H1 (cell line): ENCODE measurements around the gene MS4A7. TPM values are rescaled to one million over a fixed set of nuclear protein-coding genes. Genes with fewer than 3 reads are reported as not detected.

Experiments
- CBX8 ChIP-seq: fragments of 300-800, 300-1000 bp; sonication (generic); IDR thresholded peaks from 2 replicates; pipeline ENCODE4 v1.7.1; 2016; ENCODE audit warnings: low read depth, low read length, borderline replicate concordance
- CHD2 ChIP-seq: IDR thresholded peaks from 2 replicates; pipeline ENCODE4 v1.6.1; 2012; ENCODE audit warnings: low read length, improper control_type of control experiment
- SUZ12 ChIP-seq: fragments of 200-600 bp; sonication (generic); IDR thresholded peaks from 2 replicates; pipeline ENCODE4 v1.6.1; 2012; ENCODE audit warnings: mild to moderate bottlenecking, inconsistent platforms, low read length, moderate library complexity, mixed read lengths
- polyA plus RNA-seq, 7 experiments: library from polyadenylated mRNA; depleted of rRNA in 3 of 7; stranded (reverse) in 5 of 7; unstranded in 2 of 7; fragments of >200 nt in 5 of 7; fragments of 200-250 nt in 2 of 7; gene quantifications; 1 replicate in 5 of 7; 2 replicates in 1 of 7; 4 replicates in 1 of 7; pipeline versions ENCODE4 v1.2.1 to v1.2.3, GENCODE V29; 2011 to 2013; ENCODE audit warnings: missing spikeins in 2 of 7, mixed read lengths in 2 of 7
- total RNA-seq: library from RNA; stranded (reverse); fragmentation: NEBNext Ultra II Directional; extraction: Animal tissue kit (Norgen Biotek cat#: 25700); gene quantifications from 2 replicates; pipeline ENCODE4 v1.2.1, GENCODE V29; 2021
- TF ChIP-seq, protein P1 (sequence below): IDR thresholded peaks from 2 replicates; pipeline ENCODE4 v1.6.1; 2011; ENCODE audit warnings: low read length, improper control_type of control experiment

The MS4A7 gene
- total and polyA plus RNA-seq, 2 of the 8 experiments (the other 6 are each of a cell fraction or from before 2014, with no cell fraction given), result not detected

GRCh38 chr11:60357771-60358170, 20.6 kb upstream of the MS4A7 start (continued):
- TF ChIP-seq CBX8, result no peak
- TF ChIP-seq SUZ12, result no peak
- TF ChIP-seq, protein P1, sequence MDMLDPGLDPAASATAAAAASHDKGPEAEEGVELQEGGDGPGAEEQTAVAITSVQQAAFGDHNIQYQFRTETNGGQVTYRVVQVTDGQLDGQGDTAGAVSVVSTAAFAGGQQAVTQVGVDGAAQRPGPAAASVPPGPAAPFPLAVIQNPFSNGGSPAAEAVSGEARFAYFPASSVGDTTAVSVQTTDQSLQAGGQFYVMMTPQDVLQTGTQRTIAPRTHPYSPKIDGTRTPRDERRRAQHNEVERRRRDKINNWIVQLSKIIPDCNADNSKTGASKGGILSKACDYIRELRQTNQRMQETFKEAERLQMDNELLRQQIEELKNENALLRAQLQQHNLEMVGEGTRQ, result no peak
- TF ChIP-seq CHD2, result no peak
